ENCODE results near the gene SLC12A8.

DNA sequence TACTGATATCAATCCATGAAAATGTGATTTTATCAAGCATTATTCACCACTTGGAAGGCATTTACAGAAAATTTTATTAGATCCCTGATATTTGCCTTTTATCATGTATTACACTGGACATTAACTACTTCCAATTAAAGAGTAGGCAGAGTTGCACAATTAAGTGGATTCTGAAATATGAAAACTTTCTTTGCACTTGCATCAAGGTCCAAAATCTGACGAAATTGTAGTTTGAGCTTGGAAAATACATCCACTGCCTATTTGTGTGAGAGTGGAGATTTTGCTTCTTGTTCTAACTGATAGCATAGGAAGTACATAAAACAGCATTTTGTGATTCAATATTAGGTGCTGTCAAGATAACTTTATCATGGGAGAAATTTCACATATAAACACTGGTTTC lies 49.6 kb upstream of the SLC12A8 start:
- TF ChIP-seq POLR2A (IDR thresholded peaks at IDR 0.05) (no peak), POLR2AphosphoS5 (IDR thresholded peaks at IDR 0.05) (no peak)
- TF ChIP-seq, protein P1, sequence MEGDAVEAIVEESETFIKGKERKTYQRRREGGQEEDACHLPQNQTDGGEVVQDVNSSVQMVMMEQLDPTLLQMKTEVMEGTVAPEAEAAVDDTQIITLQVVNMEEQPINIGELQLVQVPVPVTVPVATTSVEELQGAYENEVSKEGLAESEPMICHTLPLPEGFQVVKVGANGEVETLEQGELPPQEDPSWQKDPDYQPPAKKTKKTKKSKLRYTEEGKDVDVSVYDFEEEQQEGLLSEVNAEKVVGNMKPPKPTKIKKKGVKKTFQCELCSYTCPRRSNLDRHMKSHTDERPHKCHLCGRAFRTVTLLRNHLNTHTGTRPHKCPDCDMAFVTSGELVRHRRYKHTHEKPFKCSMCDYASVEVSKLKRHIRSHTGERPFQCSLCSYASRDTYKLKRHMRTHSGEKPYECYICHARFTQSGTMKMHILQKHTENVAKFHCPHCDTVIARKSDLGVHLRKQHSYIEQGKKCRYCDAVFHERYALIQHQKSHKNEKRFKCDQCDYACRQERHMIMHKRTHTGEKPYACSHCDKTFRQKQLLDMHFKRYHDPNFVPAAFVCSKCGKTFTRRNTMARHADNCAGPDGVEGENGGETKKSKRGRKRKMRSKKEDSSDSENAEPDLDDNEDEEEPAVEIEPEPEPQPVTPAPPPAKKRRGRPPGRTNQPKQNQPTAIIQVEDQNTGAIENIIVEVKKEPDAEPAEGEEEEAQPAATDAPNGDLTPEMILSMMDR (IDR thresholded peaks at IDR 0.05 in 8 of 11, conservative IDR thresholded peaks at IDR 0.05 in 3 of 11): no peak
